MM.1S (cell line): Measurements from ENCODE around the gene ABCG2.

Source experiments
- CTCF ChIP-seq: fragments of 300-600 bp; sonication (generic); IDR thresholded peaks from 2 replicates; pipeline ENCODE4 v1.5.1; 2016; ENCODE audit warnings: antibody characterized with exemption, low read length, mixed read lengths
- EZH2 ChIP-seq: fragments of 300-600 bp; sonication (generic); optimal IDR thresholded peaks from 2 replicates; pipeline ENCODE3; 2017; ENCODE audit warnings: low read depth, mild to moderate bottlenecking, antibody characterized with exemption, low read length, mixed read lengths
- EZH2phosphoT487 ChIP-seq: fragments of 300-600 bp; sonication (generic); IDR thresholded peaks from 2 replicates; pipeline ENCODE4 v1.6.1; 2018; ENCODE audit warnings: antibody characterized with exemption, low read length

DNA sequence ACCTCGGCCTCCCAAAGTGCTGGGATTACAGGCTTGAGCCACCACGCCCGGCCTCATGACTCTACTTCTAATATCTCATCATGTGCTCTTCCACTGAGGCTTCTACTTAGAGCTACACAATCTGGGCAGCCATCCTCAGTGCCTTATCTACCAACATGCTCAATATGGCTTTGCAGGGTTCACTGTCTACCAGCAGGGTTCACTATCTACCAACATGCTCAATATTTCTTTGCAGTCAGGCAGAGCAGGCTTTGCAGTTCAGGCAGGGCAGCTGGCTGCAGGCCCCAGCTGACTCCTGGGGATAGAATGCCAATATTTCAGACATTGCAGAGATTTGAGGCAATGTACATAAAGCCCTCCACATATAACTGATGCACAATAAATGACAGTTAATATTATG is 103.5 kb downstream of the ABCG2 start:
- peak; percentile 76 for TF ChIP-seq CTCF
- no peak for TF ChIP-seq EZH2
- TF ChIP-seq EZH2phosphoT487, result no peak
